Measurements from ENCODE around the gene DNAH9.

GRCh38 chr17:11885051-11885450, 286.8 kb downstream of the DNAH9 start:
- TF ChIP-seq CTCF (IDR thresholded peaks at IDR 0.05) (no peak), POLR2A (IDR thresholded peaks at IDR 0.05) (no peak), POLR2AphosphoS5 (IDR thresholded peaks at IDR 0.05) (no peak), EP300 (IDR thresholded peaks at IDR 0.05; ENCODE audit: low read depth) (no peak)
